HUDEP-2 (cell line): ENCODE measurements around the gene EFEMP2.
"Not testable (repeated sequence)": the region's sequence is repeated elsewhere in the genome, so short reads cannot be mapped to it uniquely, and the experiment has no call there.

Experiments
- DNase-seq, 76 experiments: peaks; one replicate each; lab custom pipeline; 2025; ENCODE audit not compliant: unreplicated experiment in 76 of 76; lab: John Stamatoyannopoulos, UW

The EFEMP2 gene

GRCh38 chr11:65833297-65834030, 39.1 kb downstream of the EFEMP2 start, which contains the start of gene SNX32:
Gene SNX32 (plus strand): TSS chr11:65833963. CDS start chr11:65834066, 103 bp downstream.
- DNase-seq: peak in 74 of 76 experiments; percentile 19 to 95 (median 90)

DNA sequence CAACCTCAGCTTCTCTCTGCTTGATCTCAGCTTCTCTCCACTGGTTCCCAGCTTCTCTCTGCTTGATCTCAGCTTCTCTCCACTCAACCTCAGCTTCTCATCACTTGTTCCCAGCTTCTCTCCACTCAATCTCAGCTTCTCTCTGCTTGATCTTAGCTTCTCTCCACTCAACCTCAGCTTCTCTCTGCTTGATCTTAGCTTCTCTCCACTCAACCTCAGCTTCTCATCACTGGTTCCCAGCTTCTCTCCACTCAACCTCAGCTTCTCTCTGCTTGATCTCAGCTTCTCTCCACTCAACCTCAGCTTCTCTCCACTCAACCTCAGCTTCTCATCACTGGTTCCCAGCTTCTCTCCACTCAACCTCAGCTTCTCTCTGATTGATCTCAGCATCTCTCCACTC, 40.4 kb downstream of the EFEMP2 start:
- not testable (repeated sequence) for DNase-seq

DNA sequence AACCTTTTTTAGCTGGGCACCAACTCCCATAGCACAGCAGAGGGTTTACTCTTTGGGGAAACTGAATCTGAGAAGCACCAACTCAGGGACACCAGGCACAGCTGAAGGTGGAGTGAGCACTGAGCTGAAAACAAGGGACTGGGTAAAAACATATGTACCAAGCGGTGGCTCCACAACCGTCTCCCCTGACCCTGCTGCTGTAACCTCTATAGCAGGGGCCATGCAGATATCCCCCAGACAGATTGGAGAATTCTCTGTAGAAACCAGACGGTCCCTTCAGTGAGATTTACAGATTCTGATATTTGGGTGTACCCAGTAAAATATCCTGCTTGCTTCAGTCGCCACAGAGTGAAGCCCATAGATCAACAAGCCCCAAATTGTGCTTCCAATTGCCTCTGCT, 43.1 kb downstream of the EFEMP2 start:
- DNase-seq: no peak

GRCh38 chr11:65826984-65827735, 45.4 kb downstream of the EFEMP2 start:
- no peak for DNase-seq

- DNase-seq: no peak
Observed at GRCh38 chr11:65822776-65823528, 49.6 kb downstream of the EFEMP2 start.

DNA sequence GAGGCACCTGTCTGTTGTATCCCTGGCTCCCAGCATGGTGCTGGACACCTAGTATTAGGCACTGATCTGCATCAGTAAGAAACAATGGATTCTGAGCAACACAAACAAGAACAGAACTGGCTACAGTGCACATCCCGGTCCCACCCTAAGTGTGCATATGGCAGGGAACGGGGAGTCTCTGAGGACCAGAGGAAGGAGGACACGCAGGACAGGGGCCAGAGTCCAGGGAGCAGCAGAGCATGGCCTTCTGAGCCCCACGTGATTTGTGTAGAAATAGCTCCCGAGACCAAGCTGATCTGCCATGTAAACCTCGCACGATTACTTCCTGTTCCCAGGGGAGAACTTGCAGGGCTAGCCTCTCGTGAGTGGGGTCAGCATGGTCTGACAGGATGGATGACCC, 51.5 kb downstream of the EFEMP2 start:
- DNase-seq: no peak

DNA sequence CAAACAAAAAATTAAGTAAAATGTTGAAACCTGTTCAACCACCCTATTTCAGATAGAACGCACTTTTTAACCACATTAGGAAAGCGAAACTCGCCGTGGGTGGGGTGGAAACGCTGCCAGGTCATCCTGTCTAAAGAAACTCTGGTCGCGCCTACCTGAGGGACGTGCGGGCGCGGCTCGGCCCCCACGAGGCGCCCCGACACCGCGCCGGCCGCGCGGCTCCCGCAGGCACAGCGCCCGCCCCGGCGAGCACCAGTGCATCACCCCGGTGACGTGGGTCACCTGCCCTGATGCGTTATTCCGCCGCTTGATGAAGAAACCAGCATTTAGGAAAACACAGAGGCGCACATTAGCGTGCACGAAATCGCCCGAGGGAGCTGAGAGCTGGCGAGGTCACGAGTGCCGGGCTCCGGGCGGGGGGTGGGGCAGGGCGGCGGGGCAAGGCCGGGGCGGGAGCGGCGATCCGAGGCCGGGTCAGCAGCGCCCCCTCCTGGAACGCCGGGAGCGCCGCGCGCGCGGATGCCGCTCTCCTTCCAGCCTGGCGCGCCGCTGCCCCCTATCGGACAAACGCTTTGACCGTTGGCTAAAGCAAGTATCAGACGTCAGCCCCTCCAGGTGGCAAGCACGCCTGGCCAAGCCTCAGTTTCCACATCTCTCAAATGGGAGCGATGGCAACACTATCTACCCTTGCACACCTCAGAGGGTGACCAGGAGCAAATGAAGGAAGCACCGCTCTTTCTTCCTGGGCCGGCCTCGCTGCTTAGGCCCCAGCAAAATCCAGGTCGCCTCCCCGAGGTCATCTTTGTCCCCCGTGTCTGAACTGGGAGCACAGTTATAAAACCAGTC, 54.5 kb downstream of the EFEMP2 start:
- DNase-seq: peak in 74 of 76 experiments; percentile 35 to 95 (median 84)

DNA sequence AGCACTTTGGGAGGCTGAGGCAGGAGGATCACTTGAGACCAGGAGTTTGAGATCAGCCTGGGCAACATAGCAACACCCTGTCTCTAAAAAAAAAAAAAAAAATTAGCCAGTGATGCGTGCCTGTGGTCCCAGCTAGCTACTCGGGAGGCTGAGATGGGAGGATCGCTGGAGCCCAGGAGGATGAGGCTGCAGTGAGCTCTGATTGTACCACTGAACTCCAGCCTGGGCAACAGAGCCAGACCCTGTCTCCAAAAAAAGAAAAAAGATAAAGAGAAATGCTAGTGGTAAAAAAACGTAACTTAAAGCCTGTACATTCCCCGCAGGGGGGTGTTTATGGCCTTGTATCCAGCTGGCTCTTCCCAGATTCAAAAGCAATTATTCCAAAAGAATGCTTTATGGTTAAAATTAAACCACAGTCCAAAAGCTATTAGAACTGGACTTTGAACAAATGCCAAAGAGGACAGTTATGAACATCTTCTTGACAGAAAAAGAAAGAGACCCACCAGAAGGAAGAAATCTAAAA, 55.2 kb downstream of the EFEMP2 start:
- DNase-seq: no peak

DNA sequence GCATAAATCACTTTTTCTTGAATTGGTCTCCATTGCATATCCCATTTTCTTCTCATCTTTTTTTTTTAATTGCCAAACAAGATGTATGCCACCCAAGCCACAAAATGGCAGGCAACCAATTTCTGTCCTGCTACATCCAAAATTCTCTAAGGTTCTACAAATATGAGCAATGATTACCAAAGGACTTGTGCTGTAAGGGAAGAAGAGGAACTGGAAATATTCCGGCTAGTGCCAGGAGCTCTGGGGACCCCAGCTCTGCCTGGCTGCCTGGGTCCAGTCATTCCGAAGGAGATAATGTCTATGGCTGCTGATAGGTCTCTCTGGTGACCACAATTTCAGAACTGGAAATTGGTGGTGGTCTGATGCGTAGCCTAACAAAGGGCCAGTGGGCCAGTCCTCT, 55.9 kb downstream of the EFEMP2 start:
- DNase-seq: no peak
